Inflammatory macrophage (primary cell): Measurements from ENCODE around the gene NPAS3.

Source experiments
- DNase-seq, 2 donors: peaks; one replicate each; pipeline ENCODE4 v3.0.0-alpha.2; 2020 to 2022

The NPAS3 gene

GRCh38 chr14:33774723-33775470 is 836.2 kb downstream of the NPAS3 start:
- no peak for DNase-seq

- DNase-seq: no peak
Observed at GRCh38 chr14:33776871-33777270, 838.2 kb downstream of the NPAS3 start.

GRCh38 chr14:33777681-33778080 is 839.0 kb downstream of the NPAS3 start:
- DNase-seq: no peak

GRCh38 chr14:33780035-33780434 is 841.4 kb downstream of the NPAS3 start:
- no peak for DNase-seq

GRCh38 chr14:33781236-33781635 is 842.6 kb downstream of the NPAS3 start:
- no peak for DNase-seq

- no peak for DNase-seq
Observed at GRCh38 chr14:33782923-33783322, 844.2 kb downstream of the NPAS3 start.

GRCh38 chr14:33786091-33786825 is 847.6 kb downstream of the NPAS3 start:
- no peak for DNase-seq

- no peak for DNase-seq
Observed at GRCh38 chr14:33788161-33788560, 849.5 kb downstream of the NPAS3 start.

GRCh38 chr14:33790996-33791395 is 852.3 kb downstream of the NPAS3 start:
- DNase-seq: no peak

GRCh38 chr14:33792009-33792719 is 853.5 kb downstream of the NPAS3 start:
- no peak for DNase-seq

GRCh38 chr14:33792720-33793368 is 854.2 kb downstream of the NPAS3 start:
- peak; percentile 47 to 69 for DNase-seq

GRCh38 chr14:33793398-33794110 is 854.9 kb downstream of the NPAS3 start:
- DNase-seq: no peak

GRCh38 chr14:33794791-33795305 is 856.2 kb downstream of the NPAS3 start:
- DNase-seq: no peak

- no peak for DNase-seq
Observed at GRCh38 chr14:33796356-33796755, 857.7 kb downstream of the NPAS3 start.

GRCh38 chr14:33799705-33800570 is 861.3 kb downstream of the NPAS3 start:
- no peak for DNase-seq

- no peak for DNase-seq
Observed at GRCh38 chr14:33800735-33801163, 862.1 kb downstream of the NPAS3 start.

GRCh38 chr14:33802737-33803136 is 864.1 kb downstream of the NPAS3 start:
- no peak for DNase-seq

- DNase-seq: no peak
Observed at GRCh38 chr14:33805593-33805992, 866.9 kb downstream of the NPAS3 start.

- DNase-seq: no peak
Observed at GRCh38 chr14:33806905-33807304, 868.2 kb downstream of the NPAS3 start.

GRCh38 chr14:33808187-33808586 is 869.5 kb downstream of the NPAS3 start:
- DNase-seq: no peak

- no peak for DNase-seq
Observed at GRCh38 chr14:33809396-33809981, 870.8 kb downstream of the NPAS3 start.
